Measurements from ENCODE around the gene TOR1AIP1.

TOR1AIP1 gene

GRCh38 chr1:179911812-179912211 lies 29.7 kb downstream of the TOR1AIP1 start:
- Histone ChIP-seq H3K4me3 (no peak overlapping the region), H3K4me1 (no peaks in the 10 kb centered on the region), H3K27ac (no peak overlapping the region), H3K36me3 (peaks cover 71 to 90% (median 84%) of the 10 kb centered on the region in 3 donors), H3K9me3 (no peaks in the 10 kb centered on the region), H3K27me3 (no peaks in the 10 kb centered on the region)
- intact Hi-C loops (cut with DNase I; ENCODE audit: low total_unique reads): no loop called here
- DNase-seq: no peak
- no peak for TF ChIP-seq CTCF (IDR thresholded peaks at IDR 0.05)

GRCh38 chr1:179917601-179918429 lies 35.7 kb downstream of the TOR1AIP1 start:
- no peak for TF ChIP-seq CTCF (IDR thresholded peaks at IDR 0.05)
- no peak for DNase-seq
- peaks cover 74 to 79% (median 75%) of the 10 kb centered on the region in 3 donors for H3K36me3 ChIP-seq
- H3K27me3 ChIP-seq: no peaks in the 10 kb centered on the region
- no peak overlapping the region for H3K4me3 ChIP-seq
- intact Hi-C loops (cut with DNase I; ENCODE audit: low total_unique reads): no loop called here
- H3K27ac ChIP-seq: no peak overlapping the region
- no peaks in the 10 kb centered on the region for H3K4me1 ChIP-seq
- no peaks in the 10 kb centered on the region for H3K9me3 ChIP-seq

- no peaks in the 10 kb centered on the region for H3K4me1 ChIP-seq
- H3K4me3 ChIP-seq: no peak overlapping the region
- no peaks in the 10 kb centered on the region for H3K27me3 ChIP-seq
- no peak for TF ChIP-seq CTCF (IDR thresholded peaks at IDR 0.05)
- no peaks in the 10 kb centered on the region for H3K9me3 ChIP-seq
- peaks cover 38 to 47% (median 41%) of the 10 kb centered on the region in 3 donors for H3K36me3 ChIP-seq
- H3K27ac ChIP-seq: no peak overlapping the region
- no peak for DNase-seq
- intact Hi-C loops (cut with DNase I; ENCODE audit: low total_unique reads): no loop called here
Measured at GRCh38 chr1:179921472-179921871, 39.4 kb downstream of the TOR1AIP1 start.

DNA sequence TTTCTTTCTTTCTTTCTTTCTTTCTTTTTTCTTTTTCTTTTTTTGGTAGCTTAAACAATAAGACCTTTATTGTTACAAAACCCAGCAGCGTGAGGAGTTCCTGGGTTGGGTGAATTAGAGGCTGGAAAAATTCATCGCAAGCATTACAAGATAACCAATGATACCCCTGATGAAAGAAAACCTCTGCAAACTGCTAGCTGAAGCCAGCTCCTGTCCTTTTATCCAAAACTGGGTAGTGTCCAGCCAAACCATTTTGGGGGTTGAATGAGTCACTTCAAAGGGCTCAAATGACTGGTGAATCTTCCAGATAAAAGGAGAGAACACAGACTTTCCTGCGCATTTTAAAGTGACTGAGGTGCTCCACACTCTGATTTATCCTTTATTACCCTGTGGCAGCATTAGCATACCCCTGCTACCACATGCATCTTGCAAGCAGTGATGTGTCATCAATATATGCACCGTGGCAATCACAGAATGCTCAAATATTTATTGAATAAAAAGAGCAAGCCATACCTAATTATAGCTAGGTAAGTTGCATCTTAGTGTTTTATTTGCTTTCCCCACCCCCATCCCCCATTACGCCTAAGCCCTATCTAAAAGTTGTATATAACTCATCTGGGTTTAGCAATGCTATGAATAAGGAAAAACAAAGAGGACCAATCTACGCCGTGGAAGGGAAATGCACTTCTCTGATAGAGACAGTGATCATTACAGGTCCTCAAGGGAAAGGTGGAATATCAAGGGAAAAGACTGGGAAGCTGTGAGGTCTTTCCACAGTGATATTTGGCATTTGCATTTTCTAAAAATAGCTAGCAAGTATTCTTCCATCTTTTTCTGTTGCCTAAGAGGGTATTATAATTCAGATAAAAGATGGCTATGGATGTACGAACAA lies 40.1 kb downstream of the TOR1AIP1 start:
- Histone ChIP-seq H3K9me3 (no peaks in the 10 kb centered on the region), H3K4me1 (no peaks in the 10 kb centered on the region), H3K4me3 (no peak overlapping the region), H3K27me3 (no peaks in the 10 kb centered on the region), H3K27ac (no peak overlapping the region), H3K36me3 (peaks cover 33 to 39% (median 33%) of the 10 kb centered on the region in 3 donors)
- intact Hi-C loops (cut with DNase I; ENCODE audit: low total_unique reads): no loop called here
- no peak for TF ChIP-seq CTCF (IDR thresholded peaks at IDR 0.05)
- DNase-seq: no peak

DNA sequence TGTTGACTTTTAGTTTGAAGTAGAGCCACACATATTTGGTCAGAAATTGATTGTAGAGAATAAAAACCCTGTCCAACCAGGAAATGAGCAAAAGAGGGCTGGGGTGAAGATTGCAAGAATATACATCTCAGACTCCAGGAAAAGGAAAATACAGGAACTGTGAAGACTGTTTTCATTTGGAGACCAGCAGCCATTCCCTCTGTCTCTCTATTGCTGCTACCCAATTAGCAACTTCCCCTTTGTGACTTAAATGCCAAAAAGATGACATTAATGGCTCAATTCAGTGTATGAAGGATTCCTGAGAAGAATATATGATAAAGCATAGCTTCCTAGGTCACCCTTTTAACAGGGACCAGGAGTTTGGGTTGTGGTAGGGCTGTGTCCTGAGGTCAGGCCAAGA lies 40.9 kb downstream of the TOR1AIP1 start:
- H3K36me3 ChIP-seq: peaks cover 25 to 31% (median 25%) of the 10 kb centered on the region in 3 donors
- H3K27ac ChIP-seq: no peak overlapping the region
- no peak for DNase-seq
- H3K4me3 ChIP-seq: no peak overlapping the region
- TF ChIP-seq CTCF (IDR thresholded peaks at IDR 0.05): no peak
- no peaks in the 10 kb centered on the region for H3K27me3 ChIP-seq
- intact Hi-C loops (cut with DNase I; ENCODE audit: low total_unique reads): no loop called here
- H3K9me3 ChIP-seq: no peaks in the 10 kb centered on the region
- H3K4me1 ChIP-seq: no peaks in the 10 kb centered on the region
